ENCODE data around the gene PCYT2. TPM values are rescaled to one million over a fixed set of nuclear protein-coding genes. Genes with fewer than 3 reads are reported as not detected.

The PCYT2 gene
- total RNA-seq, 1 experiment from 2014 or later, result 31.4 TPM

DNA sequence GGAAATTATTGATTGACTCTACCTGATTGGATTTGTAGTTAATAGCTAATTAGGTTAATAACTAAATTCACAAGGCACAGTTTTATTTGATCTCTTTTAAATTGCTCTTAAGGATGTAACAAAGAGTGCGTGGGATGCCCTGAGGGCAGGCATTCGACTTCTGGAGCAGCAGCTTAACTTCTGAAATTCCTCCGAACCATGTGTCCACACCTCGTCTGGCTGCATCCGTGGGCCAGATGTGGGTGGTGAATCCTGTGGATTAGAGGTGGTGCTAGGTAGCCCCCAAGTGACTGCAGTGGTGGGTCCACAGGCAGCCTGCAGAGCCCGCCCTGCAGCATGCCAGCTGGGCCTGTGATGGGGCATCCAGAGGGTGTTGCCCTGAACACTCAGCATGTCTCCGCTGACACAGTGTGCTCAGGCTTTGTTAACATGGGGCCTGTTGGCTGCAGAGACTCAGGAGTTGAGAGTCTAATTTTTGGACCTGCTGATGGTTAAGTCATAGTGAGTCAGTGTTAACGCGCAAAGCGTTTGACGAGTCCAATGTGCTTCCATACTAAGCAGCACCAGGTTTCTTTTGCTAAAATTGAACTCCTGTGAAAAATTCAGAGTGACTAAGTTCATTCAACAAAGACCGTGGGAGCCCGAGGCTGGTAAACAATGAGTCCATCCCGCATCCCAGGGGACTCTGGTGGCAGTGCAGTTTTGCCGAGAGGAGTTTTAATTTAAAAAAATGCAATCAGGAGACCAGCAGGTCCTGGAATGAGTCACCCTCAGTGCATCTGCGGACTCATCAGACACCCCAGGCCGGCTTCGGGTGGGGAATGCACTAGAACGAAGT lies 13.0 kb downstream of the PCYT2 start (continued):
- TF ChIP-seq, protein P1, sequence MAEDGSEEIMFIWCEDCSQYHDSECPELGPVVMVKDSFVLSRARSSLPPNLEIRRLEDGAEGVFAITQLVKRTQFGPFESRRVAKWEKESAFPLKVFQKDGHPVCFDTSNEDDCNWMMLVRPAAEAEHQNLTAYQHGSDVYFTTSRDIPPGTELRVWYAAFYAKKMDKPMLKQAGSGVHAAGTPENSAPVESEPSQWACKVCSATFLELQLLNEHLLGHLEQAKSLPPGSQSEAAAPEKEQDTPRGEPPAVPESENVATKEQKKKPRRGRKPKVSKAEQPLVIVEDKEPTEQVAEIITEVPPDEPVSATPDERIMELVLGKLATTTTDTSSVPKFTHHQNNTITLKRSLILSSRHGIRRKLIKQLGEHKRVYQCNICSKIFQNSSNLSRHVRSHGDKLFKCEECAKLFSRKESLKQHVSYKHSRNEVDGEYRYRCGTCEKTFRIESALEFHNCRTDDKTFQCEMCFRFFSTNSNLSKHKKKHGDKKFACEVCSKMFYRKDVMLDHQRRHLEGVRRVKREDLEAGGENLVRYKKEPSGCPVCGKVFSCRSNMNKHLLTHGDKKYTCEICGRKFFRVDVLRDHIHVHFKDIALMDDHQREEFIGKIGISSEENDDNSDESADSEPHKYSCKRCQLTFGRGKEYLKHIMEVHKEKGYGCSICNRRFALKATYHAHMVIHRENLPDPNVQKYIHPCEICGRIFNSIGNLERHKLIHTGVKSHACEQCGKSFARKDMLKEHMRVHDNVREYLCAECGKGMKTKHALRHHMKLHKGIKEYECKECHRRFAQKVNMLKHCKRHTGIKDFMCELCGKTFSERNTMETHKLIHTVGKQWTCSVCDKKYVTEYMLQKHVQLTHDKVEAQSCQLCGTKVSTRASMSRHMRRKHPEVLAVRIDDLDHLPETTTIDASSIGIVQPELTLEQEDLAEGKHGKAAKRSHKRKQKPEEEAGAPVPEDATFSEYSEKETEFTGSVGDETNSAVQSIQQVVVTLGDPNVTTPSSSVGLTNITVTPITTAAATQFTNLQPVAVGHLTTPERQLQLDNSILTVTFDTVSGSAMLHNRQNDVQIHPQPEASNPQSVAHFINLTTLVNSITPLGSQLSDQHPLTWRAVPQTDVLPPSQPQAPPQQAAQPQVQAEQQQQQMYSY (CRISPR knock-in tag; IDR thresholded peaks at IDR 0.05), result no peak
- no peak for TF ChIP-seq EMX1 (CRISPR knock-in tag; IDR thresholded peaks at IDR 0.05)

DNA sequence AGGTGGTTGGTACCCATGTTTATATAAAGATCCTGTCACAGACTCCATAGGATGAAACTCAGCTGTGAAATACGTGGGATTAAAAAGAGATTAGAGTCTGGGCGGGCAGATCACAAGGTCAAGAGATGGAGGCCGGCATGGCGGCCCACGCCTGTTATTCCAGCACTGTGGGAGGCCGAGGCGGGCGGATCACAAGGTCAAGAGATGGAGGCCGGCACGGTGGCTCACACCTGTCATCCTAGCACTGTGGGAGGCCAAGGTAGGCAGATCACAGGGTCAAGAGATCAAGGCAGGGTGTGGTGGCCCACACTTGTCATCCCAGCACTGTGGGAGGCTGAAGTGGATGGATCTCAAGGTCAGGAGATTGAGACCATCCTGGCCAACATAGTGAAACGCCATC lies 15.8 kb downstream of the PCYT2 start:
- Mint-ChIP-seq H3K9me3 (no peaks in the 10 kb centered on the region), H3K27ac (no peak overlapping the region), H3K4me1 (peaks cover under 1% of the 10 kb centered on the region; the same call in 1 of the 2 replicates), H3K27me3 (ENCODE audit: low read depth) (no peaks in the 10 kb centered on the region; the same call in 1 of the 2 replicates), H3K4me3 (no peak overlapping the region), H3K36me3 (peaks cover 26% of the 10 kb centered on the region)
- no peak for DNase-seq (ENCODE audit: low spot score)
- ChIA-PET POLR2A (no interaction called here), CTCF (no interaction called here)
- TF ChIP-seq TEAD4 (CRISPR knock-in tag; IDR thresholded peaks at IDR 0.05) (no peak), IRF2 (CRISPR knock-in tag; IDR thresholded peaks at IDR 0.05; ENCODE audit: borderline replicate concordance, low read depth) (no peak), TP53 (CRISPR knock-in tag; IDR thresholded peaks at IDR 0.05) (no peak), CREM (CRISPR knock-in tag; IDR thresholded peaks at IDR 0.05) (no peak), KAT7 (CRISPR knock-in tag; IDR thresholded peaks at IDR 0.05; ENCODE audit: borderline replicate concordance) (no peak), SP1 (CRISPR knock-in tag; conservative IDR thresholded peaks at IDR 0.05) (no peak), NR3C1 (CRISPR knock-in tag; conservative IDR thresholded peaks at IDR 0.05; ENCODE audit: low read depth) (no peak), JAZF1 (CRISPR knock-in tag; IDR thresholded peaks at IDR 0.05) (no peak), JUN (CRISPR knock-in tag; IDR thresholded peaks at IDR 0.05) (no peak)
- TF ChIP-seq, protein P2, sequence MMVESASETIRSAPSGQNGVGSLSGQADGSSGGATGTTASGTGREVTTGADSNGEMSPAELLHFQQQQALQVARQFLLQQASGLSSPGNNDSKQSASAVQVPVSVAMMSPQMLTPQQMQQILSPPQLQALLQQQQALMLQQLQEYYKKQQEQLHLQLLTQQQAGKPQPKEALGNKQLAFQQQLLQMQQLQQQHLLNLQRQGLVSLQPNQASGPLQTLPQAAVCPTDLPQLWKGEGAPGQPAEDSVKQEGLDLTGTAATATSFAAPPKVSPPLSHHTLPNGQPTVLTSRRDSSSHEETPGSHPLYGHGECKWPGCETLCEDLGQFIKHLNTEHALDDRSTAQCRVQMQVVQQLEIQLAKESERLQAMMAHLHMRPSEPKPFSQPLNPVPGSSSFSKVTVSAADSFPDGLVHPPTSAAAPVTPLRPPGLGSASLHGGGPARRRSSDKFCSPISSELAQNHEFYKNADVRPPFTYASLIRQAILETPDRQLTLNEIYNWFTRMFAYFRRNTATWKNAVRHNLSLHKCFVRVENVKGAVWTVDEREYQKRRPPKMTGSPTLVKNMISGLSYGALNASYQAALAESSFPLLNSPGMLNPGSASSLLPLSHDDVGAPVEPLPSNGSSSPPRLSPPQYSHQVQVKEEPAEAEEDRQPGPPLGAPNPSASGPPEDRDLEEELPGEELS (CRISPR knock-in tag; IDR thresholded peaks at IDR 0.05), result no peak
- TF ChIP-seq, protein P3, sequence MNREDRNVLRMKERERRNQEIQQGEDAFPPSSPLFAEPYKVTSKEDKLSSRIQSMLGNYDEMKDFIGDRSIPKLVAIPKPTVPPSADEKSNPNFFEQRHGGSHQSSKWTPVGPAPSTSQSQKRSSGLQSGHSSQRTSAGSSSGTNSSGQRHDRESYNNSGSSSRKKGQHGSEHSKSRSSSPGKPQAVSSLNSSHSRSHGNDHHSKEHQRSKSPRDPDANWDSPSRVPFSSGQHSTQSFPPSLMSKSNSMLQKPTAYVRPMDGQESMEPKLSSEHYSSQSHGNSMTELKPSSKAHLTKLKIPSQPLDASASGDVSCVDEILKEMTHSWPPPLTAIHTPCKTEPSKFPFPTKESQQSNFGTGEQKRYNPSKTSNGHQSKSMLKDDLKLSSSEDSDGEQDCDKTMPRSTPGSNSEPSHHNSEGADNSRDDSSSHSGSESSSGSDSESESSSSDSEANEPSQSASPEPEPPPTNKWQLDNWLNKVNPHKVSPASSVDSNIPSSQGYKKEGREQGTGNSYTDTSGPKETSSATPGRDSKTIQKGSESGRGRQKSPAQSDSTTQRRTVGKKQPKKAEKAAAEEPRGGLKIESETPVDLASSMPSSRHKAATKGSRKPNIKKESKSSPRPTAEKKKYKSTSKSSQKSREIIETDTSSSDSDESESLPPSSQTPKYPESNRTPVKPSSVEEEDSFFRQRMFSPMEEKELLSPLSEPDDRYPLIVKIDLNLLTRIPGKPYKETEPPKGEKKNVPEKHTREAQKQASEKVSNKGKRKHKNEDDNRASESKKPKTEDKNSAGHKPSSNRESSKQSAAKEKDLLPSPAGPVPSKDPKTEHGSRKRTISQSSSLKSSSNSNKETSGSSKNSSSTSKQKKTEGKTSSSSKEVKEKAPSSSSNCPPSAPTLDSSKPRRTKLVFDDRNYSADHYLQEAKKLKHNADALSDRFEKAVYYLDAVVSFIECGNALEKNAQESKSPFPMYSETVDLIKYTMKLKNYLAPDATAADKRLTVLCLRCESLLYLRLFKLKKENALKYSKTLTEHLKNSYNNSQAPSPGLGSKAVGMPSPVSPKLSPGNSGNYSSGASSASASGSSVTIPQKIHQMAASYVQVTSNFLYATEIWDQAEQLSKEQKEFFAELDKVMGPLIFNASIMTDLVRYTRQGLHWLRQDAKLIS (CRISPR knock-in tag; IDR thresholded peaks at IDR 0.05; ENCODE audit: borderline replicate concordance), result no peak
- TF ChIP-seq, protein P4, sequence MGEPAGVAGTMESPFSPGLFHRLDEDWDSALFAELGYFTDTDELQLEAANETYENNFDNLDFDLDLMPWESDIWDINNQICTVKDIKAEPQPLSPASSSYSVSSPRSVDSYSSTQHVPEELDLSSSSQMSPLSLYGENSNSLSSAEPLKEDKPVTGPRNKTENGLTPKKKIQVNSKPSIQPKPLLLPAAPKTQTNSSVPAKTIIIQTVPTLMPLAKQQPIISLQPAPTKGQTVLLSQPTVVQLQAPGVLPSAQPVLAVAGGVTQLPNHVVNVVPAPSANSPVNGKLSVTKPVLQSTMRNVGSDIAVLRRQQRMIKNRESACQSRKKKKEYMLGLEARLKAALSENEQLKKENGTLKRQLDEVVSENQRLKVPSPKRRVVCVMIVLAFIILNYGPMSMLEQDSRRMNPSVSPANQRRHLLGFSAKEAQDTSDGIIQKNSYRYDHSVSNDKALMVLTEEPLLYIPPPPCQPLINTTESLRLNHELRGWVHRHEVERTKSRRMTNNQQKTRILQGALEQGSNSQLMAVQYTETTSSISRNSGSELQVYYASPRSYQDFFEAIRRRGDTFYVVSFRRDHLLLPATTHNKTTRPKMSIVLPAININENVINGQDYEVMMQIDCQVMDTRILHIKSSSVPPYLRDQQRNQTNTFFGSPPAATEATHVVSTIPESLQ (CRISPR knock-in tag; IDR thresholded peaks at IDR 0.05), result no peak
- TF ChIP-seq, protein P5, sequence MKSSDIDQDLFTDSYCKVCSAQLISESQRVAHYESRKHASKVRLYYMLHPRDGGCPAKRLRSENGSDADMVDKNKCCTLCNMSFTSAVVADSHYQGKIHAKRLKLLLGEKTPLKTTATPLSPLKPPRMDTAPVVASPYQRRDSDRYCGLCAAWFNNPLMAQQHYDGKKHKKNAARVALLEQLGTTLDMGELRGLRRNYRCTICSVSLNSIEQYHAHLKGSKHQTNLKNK (CRISPR knock-in tag; IDR thresholded peaks at IDR 0.05), result no peak
- TF ChIP-seq, protein P6, sequence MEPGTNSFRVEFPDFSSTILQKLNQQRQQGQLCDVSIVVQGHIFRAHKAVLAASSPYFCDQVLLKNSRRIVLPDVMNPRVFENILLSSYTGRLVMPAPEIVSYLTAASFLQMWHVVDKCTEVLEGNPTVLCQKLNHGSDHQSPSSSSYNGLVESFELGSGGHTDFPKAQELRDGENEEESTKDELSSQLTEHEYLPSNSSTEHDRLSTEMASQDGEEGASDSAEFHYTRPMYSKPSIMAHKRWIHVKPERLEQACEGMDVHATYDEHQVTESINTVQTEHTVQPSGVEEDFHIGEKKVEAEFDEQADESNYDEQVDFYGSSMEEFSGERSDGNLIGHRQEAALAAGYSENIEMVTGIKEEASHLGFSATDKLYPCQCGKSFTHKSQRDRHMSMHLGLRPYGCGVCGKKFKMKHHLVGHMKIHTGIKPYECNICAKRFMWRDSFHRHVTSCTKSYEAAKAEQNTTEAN (CRISPR knock-in tag; IDR thresholded peaks at IDR 0.05), result no peak
- no peak for ATAC-seq
